A673 (cell line): Measurements from ENCODE around the gene ADAMTSL1. TPM values are rescaled to one million over a fixed set of nuclear protein-coding genes. Genes with fewer than 3 reads are reported as not detected.

Experiments
- BruUV-seq: library from RNA; stranded (reverse); fragments of 400-500 nt; replicated peaks from 2 replicates; lab custom pipeline; 2021; lab: Mats Ljungman, UMichigan
- CTCF ChIA-PET: fragments of 300-600 bp; sonication (Branson Sonifier 250); formaldehyde crosslinking; loops from one replicate; lab custom pipeline; 2022; ENCODE audit warnings: antibody characterized with exemption; lab: Charles Lee
- POLR2A ChIA-PET: fragments of 300-600 bp; sonication (Branson Sonifier 250); formaldehyde crosslinking; loops from one replicate; lab custom pipeline; 2022; ENCODE audit warnings: antibody characterized with exemption; ENCODE audit not compliant: low non-redundant PET; lab: Charles Lee
- DNase-seq: peaks from one replicate; pipeline ENCODE4 v3.0.0-alpha.2; 2015; ENCODE audit warnings: low spot score
- H3K27ac ChIP-seq: fragments of 200-600 bp; sonication (generic); 2 replicates; pipeline ENCODE4 v1.5.1; 2016; ENCODE audit warnings: mixed run types, low read depth, mild to moderate bottlenecking, mixed read lengths, antibody characterized with exemption, low read length; ENCODE audit not compliant: poor library complexity, severe bottlenecking
- H3K27me3 ChIP-seq: fragments of 200-600 bp; sonication (generic); replicated peaks from 2 replicates; pipeline ENCODE4 v1.6.1; 2017; ENCODE audit warnings: mixed run types, low read depth, mild to moderate bottlenecking, mixed read lengths, antibody characterized with exemption, low read length; ENCODE audit not compliant: insufficient read depth, poor library complexity
- H3K36me3 ChIP-seq: fragments of 200-600 bp; sonication (generic); 2 replicates; pipeline ENCODE4 v1.6.1; 2016; ENCODE audit warnings: mixed run types, mild to moderate bottlenecking, mixed read lengths, antibody characterized with exemption, low read length; ENCODE audit not compliant: insufficient read depth, poor library complexity, severe bottlenecking
- H3K4me1 ChIP-seq: fragments of 200-600 bp; sonication (generic); 2 replicates; pipeline ENCODE4 v1.6.1; 2017; ENCODE audit warnings: mixed run types, mild to moderate bottlenecking, mixed read lengths, antibody characterized with exemption, low read length; ENCODE audit not compliant: insufficient read depth, poor library complexity, severe bottlenecking
- H3K4me3 ChIP-seq: fragments of 200-600 bp; sonication (generic); 2 replicates; pipeline ENCODE4 v1.5.1; 2016; ENCODE audit warnings: low read depth, mixed run types, mild to moderate bottlenecking, mixed read lengths, low read length; ENCODE audit not compliant: poor library complexity, severe bottlenecking
- H3K9me3 ChIP-seq: fragments of 200-600 bp; sonication (generic); 2 replicates; pipeline ENCODE4 v1.6.1; 2016; ENCODE audit warnings: mixed run types, low read depth, mild to moderate bottlenecking, mixed read lengths, antibody characterized with exemption, low read length; ENCODE audit not compliant: poor library complexity, severe bottlenecking
- CTCF ChIP-seq: fragments of 300-800, 200-600 bp; sonication (generic); conservative IDR thresholded peaks from 2 replicates; pipeline ENCODE4 v1.5.1; 2017; ENCODE audit warnings: low read depth, mild to moderate bottlenecking, antibody characterized with exemption, low read length, moderate library complexity, mixed read lengths
- EZH2 ChIP-seq: fragments of 200-600 bp; sonication (generic); IDR thresholded peaks from 2 replicates; pipeline ENCODE4 v1.6.1; 2017; ENCODE audit warnings: borderline replicate concordance, low read depth, mild to moderate bottlenecking, mixed read lengths, antibody characterized with exemption, low read length; ENCODE audit not compliant: poor library complexity, severe bottlenecking
- intact Hi-C: fragments of 100-400 bp; cut with micrococcal nuclease; formaldehyde crosslinking; loops from one replicate; pipeline ENCODE4 v1.10.0; 2022; ENCODE audit not compliant: unreplicated experiment
- total RNA-seq: library from RNA; stranded (reverse); gene quantifications from 2 replicates; pipeline ENCODE4 v1.2.3, GENCODE V29; 2021

ADAMTSL1 gene
- total RNA-seq, 1 experiment from 2014 or later = not detected

GRCh38 chr9:18459962-18460584, 13.9 kb upstream of the ADAMTSL1 start:
- DNase-seq = no peak
- intact Hi-C loops = no loop called here
- no peak for TF ChIP-seq CTCF
- TF ChIP-seq EZH2 = no peak
- Histone ChIP-seq H3K27ac (no peak overlapping the region), H3K36me3 (no peaks in the 10 kb centered on the region), H3K4me3 (no peak overlapping the region), H3K4me1 (no peaks in the 10 kb centered on the region), H3K27me3 (no peaks in the 10 kb centered on the region), H3K9me3 (no peaks in the 10 kb centered on the region)
- BruUV-seq = no TSS peak
- ChIA-PET POLR2A (no interaction called here), CTCF (no interaction called here)

- Histone ChIP-seq H3K27me3 (no peaks in the 10 kb centered on the region), H3K4me3 (no peak overlapping the region), H3K36me3 (no peaks in the 10 kb centered on the region), H3K27ac (no peak overlapping the region), H3K4me1 (no peaks in the 10 kb centered on the region), H3K9me3 (no peaks in the 10 kb centered on the region)
- DNase-seq = no peak
- POLR2A ChIA-PET = no interaction called here
- intact Hi-C loops = no loop called here
- BruUV-seq = no TSS peak
- CTCF ChIA-PET = no interaction called here
- TF ChIP-seq CTCF (no peak), EZH2 (no peak)
These were observed 12.5 kb upstream of the ADAMTSL1 start for GRCh38 chr9:18461496-18461895.

GRCh38 chr9:18463991-18464390, 10.0 kb upstream of the ADAMTSL1 start:
- H3K9me3 ChIP-seq = no peaks in the 10 kb centered on the region
- no peaks in the 10 kb centered on the region for H3K4me1 ChIP-seq
- no peak for DNase-seq
- POLR2A ChIA-PET = no interaction called here
- CTCF ChIA-PET = no interaction called here
- no peak overlapping the region for H3K4me3 ChIP-seq
- H3K27ac ChIP-seq = no peak overlapping the region
- H3K36me3 ChIP-seq = no peaks in the 10 kb centered on the region
- no peak for TF ChIP-seq EZH2
- TF ChIP-seq CTCF = no peak
- H3K27me3 ChIP-seq = no peaks in the 10 kb centered on the region
- no TSS peak for BruUV-seq
- intact Hi-C loops = no loop called here
